Progenitor cell of endocrine pancreas (in vitro differentiated cells): ENCODE results near the gene RERE. TPM values are rescaled to one million over a fixed set of nuclear protein-coding genes. Genes with fewer than 3 reads are reported as not detected.

Experiments used
- DNase-seq: peaks from one replicate; pipeline ENCODE4 v3.0.0; 2021; ENCODE audit warnings: low spot score; ENCODE audit not compliant: unreplicated experiment
- H3K27ac Mint-ChIP-seq: 2 replicates; pipeline ENCODE4 v1.8.0; 2021; ENCODE audit warnings: mild to moderate bottlenecking, moderate library complexity, mixed read lengths
- H3K27me3 Mint-ChIP-seq: 2 replicates; pipeline ENCODE4 v1.8.0; 2021; ENCODE audit warnings: mixed read lengths
- H3K36me3 Mint-ChIP-seq: 2 replicates; pipeline ENCODE4 v1.8.0; 2022; ENCODE audit warnings: mixed read lengths; ENCODE audit not compliant: insufficient read depth
- H3K4me1 Mint-ChIP-seq: 2 replicates; pipeline ENCODE4 v1.8.0; 2021; ENCODE audit warnings: low read depth, mixed read lengths
- H3K4me3 Mint-ChIP-seq: 2 replicates; pipeline ENCODE4 v1.8.0; 2021; ENCODE audit warnings: low read depth, mild to moderate bottlenecking, moderate library complexity, mixed read lengths
- H3K9me3 Mint-ChIP-seq: 2 replicates; pipeline ENCODE4 v1.8.0; 2021; ENCODE audit warnings: low read depth, mixed read lengths
- total RNA-seq: library from RNA; stranded (reverse); gene quantifications from 2 replicates; pipeline ENCODE4 v1.2.1, GENCODE V29; 2021
- TF ChIP-seq, protein P1 (sequence below): fragments of 200-600 bp; sonication (generic); IDR thresholded peaks from one replicate; pipeline ENCODE4 v1.5.0; 2021; ENCODE audit warnings: antibody characterized with exemption, mild to moderate bottlenecking; ENCODE audit not compliant: unreplicated experiment

Gene RERE
- total RNA-seq, 1 donor from 2014 or later, result 329 TPM

DNA sequence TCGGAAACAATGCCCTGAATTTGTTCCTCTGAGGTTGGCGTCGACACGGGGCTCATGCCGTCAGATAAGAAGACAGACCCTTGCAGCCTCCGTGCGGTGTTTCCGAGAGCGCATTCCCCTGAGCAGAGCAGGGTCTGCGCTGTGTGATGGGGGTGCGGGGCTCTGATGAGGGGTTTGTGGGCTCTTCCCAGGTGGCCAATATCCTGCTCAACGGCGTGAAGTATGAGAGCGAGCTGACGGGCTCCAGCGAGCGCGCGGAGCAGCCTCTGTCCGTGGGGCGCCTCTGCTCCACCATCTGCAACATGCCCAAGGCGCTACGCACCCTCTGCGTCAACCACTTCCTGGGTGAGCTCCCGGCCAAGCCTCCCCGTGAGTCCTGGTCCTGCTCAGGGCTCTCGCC, 482.2 kb downstream of the RERE start:
- Mint-ChIP-seq H3K4me1 (no peaks in the 10 kb centered on the region), H3K27ac (no peak overlapping the region), H3K4me3 (no peak overlapping the region), H3K27me3 (no peaks in the 10 kb centered on the region), H3K9me3 (peaks cover 3% of the 10 kb centered on the region), H3K36me3 (peaks cover 1% of the 10 kb centered on the region)
- no peak for DNase-seq
- TF ChIP-seq, protein P1, sequence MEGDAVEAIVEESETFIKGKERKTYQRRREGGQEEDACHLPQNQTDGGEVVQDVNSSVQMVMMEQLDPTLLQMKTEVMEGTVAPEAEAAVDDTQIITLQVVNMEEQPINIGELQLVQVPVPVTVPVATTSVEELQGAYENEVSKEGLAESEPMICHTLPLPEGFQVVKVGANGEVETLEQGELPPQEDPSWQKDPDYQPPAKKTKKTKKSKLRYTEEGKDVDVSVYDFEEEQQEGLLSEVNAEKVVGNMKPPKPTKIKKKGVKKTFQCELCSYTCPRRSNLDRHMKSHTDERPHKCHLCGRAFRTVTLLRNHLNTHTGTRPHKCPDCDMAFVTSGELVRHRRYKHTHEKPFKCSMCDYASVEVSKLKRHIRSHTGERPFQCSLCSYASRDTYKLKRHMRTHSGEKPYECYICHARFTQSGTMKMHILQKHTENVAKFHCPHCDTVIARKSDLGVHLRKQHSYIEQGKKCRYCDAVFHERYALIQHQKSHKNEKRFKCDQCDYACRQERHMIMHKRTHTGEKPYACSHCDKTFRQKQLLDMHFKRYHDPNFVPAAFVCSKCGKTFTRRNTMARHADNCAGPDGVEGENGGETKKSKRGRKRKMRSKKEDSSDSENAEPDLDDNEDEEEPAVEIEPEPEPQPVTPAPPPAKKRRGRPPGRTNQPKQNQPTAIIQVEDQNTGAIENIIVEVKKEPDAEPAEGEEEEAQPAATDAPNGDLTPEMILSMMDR, result no peak

DNA sequence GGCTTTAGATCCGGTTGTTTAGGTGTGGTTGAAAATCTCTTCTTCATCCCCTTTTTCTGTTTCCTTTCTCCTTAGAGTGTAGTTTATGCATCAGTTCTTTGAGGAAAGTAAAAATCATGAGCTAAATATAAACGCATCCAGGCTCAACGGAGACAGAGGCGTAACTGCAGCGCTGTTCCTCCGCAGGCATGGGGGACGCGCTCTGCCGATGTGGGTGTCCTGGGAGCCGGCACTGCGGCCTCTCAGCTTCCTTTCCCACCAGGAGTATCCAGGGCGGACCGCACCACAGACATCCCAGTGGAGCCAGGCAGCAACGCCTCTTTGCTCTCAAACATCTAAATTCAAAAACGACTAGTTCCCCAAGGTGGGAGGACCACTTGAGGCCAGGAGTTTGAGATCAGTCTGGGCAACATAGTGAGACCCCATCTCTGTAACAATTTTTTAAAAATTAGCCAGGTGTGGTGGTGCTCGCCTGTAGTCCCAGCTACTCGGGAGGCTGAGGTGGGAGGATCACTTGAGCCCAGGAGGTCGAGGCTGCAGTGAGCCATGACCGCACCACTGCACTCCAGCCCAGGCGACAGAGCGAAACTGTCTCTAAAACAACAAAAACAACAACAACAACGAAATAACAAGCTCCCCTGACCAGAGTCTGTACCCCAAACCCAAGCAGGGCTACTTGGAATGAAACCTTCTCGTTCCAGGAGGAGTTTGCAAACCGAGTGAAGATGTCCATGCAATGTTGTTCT, 483.2 kb downstream of the RERE start:
- H3K4me1 Mint-ChIP-seq, result no peaks in the 10 kb centered on the region
- H3K36me3 Mint-ChIP-seq, result no peaks in the 10 kb centered on the region
- H3K27me3 Mint-ChIP-seq, result no peaks in the 10 kb centered on the region
- no peak overlapping the region for H3K27ac Mint-ChIP-seq
- peaks cover 3% of the 10 kb centered on the region for H3K9me3 Mint-ChIP-seq
- DNase-seq, result no peak
- TF ChIP-seq, protein P1, result no peak
- H3K4me3 Mint-ChIP-seq, result no peak overlapping the region

DNA sequence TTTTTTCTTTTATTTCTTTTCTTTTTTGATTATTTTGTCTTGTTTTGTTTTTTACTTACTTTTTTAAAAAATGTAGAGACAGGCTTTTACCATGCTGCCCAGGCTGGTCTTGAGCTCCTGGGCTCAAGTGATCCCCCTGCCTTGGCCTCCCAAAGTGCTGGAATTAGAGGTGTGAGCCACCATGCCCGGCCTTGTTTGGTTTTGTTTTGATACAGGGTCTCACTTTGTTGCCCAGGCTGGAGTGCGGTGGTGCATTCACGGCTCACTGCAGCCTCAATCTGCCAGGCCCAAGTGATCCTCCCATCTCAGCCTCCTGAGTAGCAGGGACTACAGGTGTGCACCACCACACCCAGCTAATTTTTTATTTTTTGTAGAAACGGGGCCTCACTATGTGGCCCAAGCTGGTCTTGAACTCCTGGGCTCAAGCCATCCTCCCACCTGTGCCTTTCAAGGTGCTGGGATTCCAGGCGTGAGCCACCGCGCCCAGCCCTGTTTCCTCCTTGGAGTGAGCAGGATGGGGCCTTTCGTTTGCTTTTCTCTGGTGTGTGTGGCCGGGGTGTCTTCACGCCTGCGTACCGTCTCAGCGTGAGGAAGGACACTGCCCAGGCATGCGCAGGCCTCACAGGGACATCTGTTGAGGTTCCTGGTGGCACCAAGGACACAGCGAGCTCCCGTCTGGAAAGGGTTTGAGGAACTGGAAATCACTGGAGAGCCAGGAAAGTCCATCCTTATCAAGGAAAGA, 484.0 kb downstream of the RERE start:
- TF ChIP-seq, protein P1, result no peak
- Mint-ChIP-seq H3K4me3 (no peak overlapping the region), H3K4me1 (no peaks in the 10 kb centered on the region)

DNA sequence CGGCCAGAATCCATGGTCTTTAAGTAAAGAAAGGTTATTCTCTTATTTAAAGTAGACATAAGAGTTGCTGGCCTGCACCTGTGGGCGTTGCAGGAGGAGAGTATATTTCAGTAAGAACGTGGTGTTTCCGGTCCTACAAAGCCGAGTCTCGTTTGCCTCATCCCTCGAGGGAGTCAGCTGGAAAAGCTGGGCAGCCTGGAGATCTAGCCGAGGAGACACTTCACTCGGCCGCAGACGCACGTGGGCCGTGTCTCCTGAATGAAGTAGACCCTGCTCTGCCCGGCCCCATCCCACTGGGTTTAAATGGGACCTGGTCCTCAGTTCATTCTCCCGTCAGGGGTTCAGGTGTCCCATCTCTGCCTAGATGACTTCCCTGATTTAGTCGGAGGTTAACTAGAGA, 484.6 kb downstream of the RERE start:
- no peak overlapping the region for H3K27ac Mint-ChIP-seq
- H3K36me3 Mint-ChIP-seq, result no peaks in the 10 kb centered on the region
- H3K9me3 Mint-ChIP-seq, result peaks cover 3% of the 10 kb centered on the region
- H3K4me3 Mint-ChIP-seq, result no peak overlapping the region
- no peak for DNase-seq
- H3K27me3 Mint-ChIP-seq, result no peaks in the 10 kb centered on the region
- TF ChIP-seq, protein P1, result no peak
- no peaks in the 10 kb centered on the region for H3K4me1 Mint-ChIP-seq

More for the DNA sequence above, 484.0 kb downstream of the RERE start:
- Mint-ChIP-seq H3K9me3 (peaks cover 3% of the 10 kb centered on the region), H3K27me3 (no peaks in the 10 kb centered on the region), H3K36me3 (no peaks in the 10 kb centered on the region), H3K27ac (no peak overlapping the region)
- no peak for DNase-seq

DNA sequence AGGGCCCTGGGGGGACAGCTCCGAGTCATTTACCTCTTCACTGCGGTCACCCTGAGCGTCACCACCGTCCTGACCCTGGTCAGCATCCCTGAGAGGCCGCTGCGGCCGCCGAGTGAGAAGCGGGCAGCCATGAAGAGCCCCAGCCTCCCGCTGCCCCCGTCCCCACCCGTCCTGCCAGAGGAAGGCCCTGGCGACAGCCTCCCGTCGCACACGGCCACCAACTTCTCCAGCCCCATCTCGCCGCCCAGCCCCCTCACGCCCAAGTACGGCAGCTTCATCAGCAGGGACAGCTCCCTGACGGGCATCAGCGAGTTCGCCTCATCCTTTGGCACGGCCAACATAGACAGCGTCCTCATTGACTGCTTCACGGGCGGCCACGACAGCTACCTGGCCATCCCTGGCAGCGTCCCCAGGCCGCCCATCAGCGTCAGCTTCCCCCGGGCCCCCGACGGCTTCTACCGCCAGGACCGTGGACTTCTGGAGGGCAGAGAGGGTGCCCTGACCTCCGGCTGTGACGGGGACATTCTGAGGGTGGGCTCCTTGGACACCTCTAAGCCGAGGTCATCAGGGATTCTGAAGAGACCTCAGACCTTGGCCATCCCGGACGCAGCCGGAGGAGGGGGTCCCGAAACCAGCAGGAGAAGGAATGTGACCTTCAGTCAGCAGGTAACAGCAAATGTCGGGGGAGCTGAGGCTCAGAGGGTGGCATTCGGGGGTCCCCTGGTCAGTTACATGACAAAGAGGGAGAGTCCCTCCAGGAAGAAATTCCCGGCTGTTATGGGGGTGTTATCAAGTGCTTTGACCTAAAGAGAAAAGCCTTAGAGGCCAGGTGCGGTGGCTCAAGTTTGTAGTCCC, 486.9 kb downstream of the RERE start:
- Mint-ChIP-seq H3K4me3 (no peak overlapping the region), H3K36me3 (no peaks in the 10 kb centered on the region), H3K27me3 (no peaks in the 10 kb centered on the region), H3K27ac (no peak overlapping the region), H3K4me1 (no peaks in the 10 kb centered on the region), H3K9me3 (no peaks in the 10 kb centered on the region)
- DNase-seq, result no peak
- TF ChIP-seq, protein P1, result no peak
